ENCODE results near the gene RHOT2. TPM values are rescaled to one million over a fixed set of nuclear protein-coding genes. Genes with fewer than 3 reads are reported as not detected.

RHOT2 gene
- total RNA-seq, 1 experiment from 2014 or later: 210 TPM

- Histone ChIP-seq H3K4me1 (ENCODE audit: insufficient read depth, low read length) (no peaks in the 10 kb centered on the region), H3T11ph (ENCODE audit: low read length) (no peak overlapping the region), H3K18ac (ENCODE audit: insufficient read length, low read depth, low read length) (no peak overlapping the region), H3K27me3 (ENCODE audit: insufficient read depth, low read length) (no peaks in the 10 kb centered on the region), H2BK120ac (ENCODE audit: low read depth, low read length, poor library complexity, severe bottlenecking) (no peak overlapping the region), H2AFZ (ENCODE audit: low read length) (no peak overlapping the region), H2BK20ac (ENCODE audit: low read depth, low read length, poor library complexity, severe bottlenecking) (no peak overlapping the region), H3K4ac (ENCODE audit: low read depth, low read length) (no peak overlapping the region), H4K91ac (ENCODE audit: insufficient read length, low read depth, low read length) (no peak overlapping the region), H3K23ac (ENCODE audit: insufficient read length, low read depth, low read length) (no peak overlapping the region), H3K4me2 (ENCODE audit: insufficient read depth, insufficient read length, low read length) (no peak overlapping the region), H2AK5ac (ENCODE audit: insufficient read length, low read length) (no peak overlapping the region), H4K8ac (replicated peaks; ENCODE audit: insufficient read length, low read depth, low read length) (no peak overlapping the region), H3K27ac (ENCODE audit: insufficient read length, low read depth, low read length) (no peak overlapping the region), H4K5ac (ENCODE audit: insufficient read length, low read depth, low read length) (no peak overlapping the region), H3K9ac (ENCODE audit: extremely low read depth, insufficient read length, low read length) (no peak overlapping the region), H2BK12ac (ENCODE audit: insufficient read length, low read depth, low read length) (no peak overlapping the region), H3K23me2 (ENCODE audit: insufficient read length, low read depth, low read length, poor library complexity, severe bottlenecking) (peaks cover 15% of the 10 kb centered on the region), H3K14ac (ENCODE audit: insufficient read depth, low read length) (no peak overlapping the region), H3K9me3 (ENCODE audit: control insufficient read depth, low read depth, low read length) (no peaks in the 10 kb centered on the region), H3K79me1 (ENCODE audit: insufficient read depth, low read depth, low read length, poor library complexity, severe bottlenecking) (no peaks in the 10 kb centered on the region), H4K20me1 (ENCODE audit: control insufficient read depth, insufficient read depth, insufficient read length) (no peaks in the 10 kb centered on the region), H2BK5ac (ENCODE audit: insufficient read length, low read length) (no peak overlapping the region), H2BK15ac (ENCODE audit: low read depth, low read length) (no peak overlapping the region), H3K79me2 (ENCODE audit: insufficient read depth, low read length) (peaks cover 2% of the 10 kb centered on the region; the same call in 1 of the 2 replicates), H3K56ac (ENCODE audit: insufficient read length, low read depth, low read length) (no peak overlapping the region)
- TF ChIP-seq CTCF (conservative IDR thresholded peaks at IDR 0.05): no peak
- DNase-seq: peak; percentile 67
- peaks cover 3% of the 10 kb centered on the region; the same call in 1 of the 2 replicates for H3K27me3 Mint-ChIP-seq (ENCODE audit: low read depth)
- H3K27ac Mint-ChIP-seq: no peak overlapping the region
- H3K4me1 Mint-ChIP-seq: peaks cover 17 to 34% of the 10 kb centered on the region in 2 experiments
- H3K36me3 Mint-ChIP-seq (ENCODE audit: insufficient read depth in 1 of 3, low read depth in 3 of 3): peaks cover 17 to 25% (median 22%) of the 10 kb centered on the region in 3 experiments; a peak in 6 of 7 replicates
- no peaks in the 10 kb centered on the region for H3K9me3 Mint-ChIP-seq
- no peak overlapping the region for H3K4me3 Mint-ChIP-seq
- no CpG with 5 or more reads among the region's 57 CpGs for WGBS (ENCODE audit: extremely low coverage, insufficient read length, low lambda C conversion rate)
Measured at GRCh38 chr16:677316-678190, 9.6 kb downstream of the RHOT2 start.

Data from H9 (cell line).